GM12892 (cell line): ENCODE data around the gene HDAC4.

Experiments used
- DNase-seq: peaks from one replicate; pipeline ENCODE4 v3.0.0; 2011; ENCODE audit not compliant: insufficient read length
- FAIRE-seq: peaks from 2 replicates; lab custom pipeline; 2011; peaks lifted over from hg19 to GRCh38; lab: Jason Lieb, UNC
- POLR2A ChIP-seq: IDR thresholded peaks from 2 replicates; pipeline ENCODE4 v1.6.1; 2011; ENCODE audit warnings: low read depth, low read length, control low read depth
- POLR2AphosphoS5 ChIP-seq: IDR thresholded peaks from 2 replicates; pipeline ENCODE4 v1.6.1; 2011; ENCODE audit warnings: low read depth, low read length, control low read depth
- TAF1 ChIP-seq: IDR thresholded peaks from 2 replicates; pipeline ENCODE4 v1.6.1; 2011; ENCODE audit warnings: low read depth, mild to moderate bottlenecking, control low read depth, low read length, borderline replicate concordance

HDAC4 gene

GRCh38 chr2:239022437-239023260, 378.2 kb downstream of the HDAC4 start:
- TF ChIP-seq POLR2A = no peak
- no peak for TF ChIP-seq TAF1
- TF ChIP-seq POLR2AphosphoS5 = no peak
- FAIRE-seq (no peak), DNase-seq (no peak)

- FAIRE-seq = no peak
- DNase-seq = no peak
- TF ChIP-seq TAF1 (no peak), POLR2AphosphoS5 (no peak), POLR2A (no peak)
These were observed 379.0 kb downstream of the HDAC4 start for GRCh38 chr2:239021651-239022436.

- no peak for DNase-seq
- FAIRE-seq = no peak
- TF ChIP-seq POLR2A = no peak
- no peak for TF ChIP-seq TAF1
- TF ChIP-seq POLR2AphosphoS5 = no peak
These were observed 379.6 kb downstream of the HDAC4 start for GRCh38 chr2:239021224-239021623.

DNA sequence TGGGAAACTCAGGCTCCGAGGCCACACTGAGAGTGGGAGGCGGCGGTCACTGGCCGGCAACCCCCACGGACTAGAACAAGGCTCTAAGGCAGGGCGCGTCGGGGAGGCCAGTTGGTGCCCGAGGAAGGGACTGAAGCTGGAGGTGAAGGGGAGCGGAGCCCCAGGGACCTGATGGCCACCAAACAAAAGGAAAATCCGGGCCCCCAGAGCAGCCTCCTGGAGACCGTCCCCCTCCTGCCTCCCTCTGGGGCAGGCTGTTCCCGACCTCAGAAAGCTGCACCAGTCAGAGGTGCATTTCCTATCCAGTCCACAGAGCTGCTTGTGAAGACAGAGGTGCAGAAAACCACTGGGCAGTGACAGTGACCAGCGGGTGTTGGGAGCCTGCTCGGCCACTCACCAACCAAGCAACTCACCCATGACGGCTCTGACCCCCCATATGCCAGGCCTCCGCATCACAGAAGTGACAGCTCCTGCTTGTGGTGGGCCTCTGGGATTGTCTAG, 380.2 kb downstream of the HDAC4 start:
- DNase-seq (no peak), FAIRE-seq (no peak)
- TF ChIP-seq POLR2AphosphoS5 = no peak
- no peak for TF ChIP-seq POLR2A
- no peak for TF ChIP-seq TAF1

DNA sequence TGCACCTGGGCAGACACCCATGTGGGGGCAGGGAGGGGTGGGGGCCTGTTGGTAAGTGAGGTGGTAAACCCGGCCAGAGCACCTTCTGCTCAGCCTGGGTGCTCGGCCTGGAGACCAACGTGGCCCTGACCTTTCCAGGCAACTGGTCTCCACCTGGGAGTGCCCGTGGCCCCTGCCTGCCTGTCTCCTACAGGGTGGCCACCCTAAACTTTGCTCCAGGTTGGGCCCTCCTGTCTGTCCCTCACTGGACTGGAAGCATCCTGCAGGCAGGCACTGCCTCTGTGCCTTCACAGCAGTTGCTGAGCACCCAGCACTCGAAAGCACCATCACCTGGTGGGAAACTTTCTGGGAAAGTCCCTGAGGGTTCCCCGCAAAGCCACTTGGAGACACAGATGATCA, 381.6 kb downstream of the HDAC4 start:
- TF ChIP-seq POLR2AphosphoS5 (no peak), POLR2A (no peak), TAF1 (no peak)
- no peak for FAIRE-seq
- no peak for DNase-seq

GRCh38 chr2:239018271-239019182, 382.3 kb downstream of the HDAC4 start:
- no peak for DNase-seq
- TF ChIP-seq POLR2A (no peak), POLR2AphosphoS5 (no peak), TAF1 (no peak)
- no peak for FAIRE-seq

DNA sequence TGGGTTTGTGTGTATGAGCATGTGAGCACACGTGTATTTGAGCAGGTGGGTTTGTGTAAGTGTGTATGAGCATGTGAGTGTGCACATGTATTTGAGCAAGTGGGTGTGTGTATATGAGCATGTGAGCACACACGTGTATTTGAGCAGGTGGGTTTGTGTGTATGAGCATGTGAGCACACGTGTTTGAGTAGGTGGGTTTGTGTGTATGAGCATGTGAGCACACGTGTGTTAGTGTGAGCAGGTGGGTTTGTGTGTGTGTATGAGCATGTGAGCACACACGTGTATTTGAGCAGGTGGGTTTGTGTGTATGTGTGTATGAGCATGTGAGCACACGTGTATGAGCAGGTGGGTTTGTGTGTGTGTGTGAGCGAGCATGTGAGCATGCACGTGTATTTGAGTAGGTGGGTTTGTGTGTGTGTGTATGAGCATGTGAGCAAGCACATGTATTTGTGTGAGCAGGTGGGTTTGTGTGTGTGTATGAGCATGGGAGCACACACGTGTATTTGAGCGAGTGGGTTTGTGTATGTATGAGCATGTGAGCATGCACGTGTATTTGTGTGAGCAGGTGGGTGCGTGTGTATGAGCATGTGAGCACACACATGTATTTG, 383.2 kb downstream of the HDAC4 start:
- FAIRE-seq (no peak), DNase-seq (no peak)
- TF ChIP-seq POLR2AphosphoS5 (no peak), POLR2A (no peak), TAF1 (no peak)

- TF ChIP-seq TAF1 = no peak
- no peak for TF ChIP-seq POLR2AphosphoS5
- no peak for TF ChIP-seq POLR2A
- FAIRE-seq = no peak
- no peak for DNase-seq
These were observed 384.7 kb downstream of the HDAC4 start for GRCh38 chr2:239015901-239016675.

DNA sequence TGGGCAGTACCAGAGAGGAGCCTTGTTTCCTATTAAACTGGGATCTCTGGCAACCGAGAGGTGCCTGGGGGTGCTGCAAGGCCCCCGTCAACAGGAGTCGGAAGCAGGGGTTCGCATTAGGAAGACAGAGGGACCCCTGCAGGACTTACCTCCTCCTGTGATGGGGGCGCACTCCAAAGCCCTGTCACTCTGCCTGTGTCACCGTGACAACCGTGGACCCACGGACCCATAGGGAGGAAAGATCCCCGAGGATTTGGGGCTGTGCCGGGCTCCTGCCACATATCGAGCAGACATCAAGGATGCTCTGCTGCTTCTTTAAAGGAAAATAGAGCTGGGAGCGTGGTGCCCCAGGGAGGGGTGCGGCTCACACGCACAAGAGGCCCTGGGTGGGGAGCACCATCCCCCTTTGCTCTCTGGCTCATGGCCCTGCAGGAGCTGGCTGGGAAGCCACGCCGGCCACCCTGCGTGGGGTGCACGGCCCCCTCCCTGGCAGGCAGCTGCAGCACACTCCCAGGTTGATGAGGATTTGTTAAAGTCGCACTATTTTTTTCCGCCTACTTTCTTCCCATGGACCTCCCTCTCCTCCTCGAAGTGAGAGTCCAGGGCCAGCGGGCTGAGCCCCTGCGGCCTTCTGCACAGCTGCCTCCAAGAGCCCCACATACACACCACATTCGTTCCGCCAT, 385.5 kb downstream of the HDAC4 start:
- DNase-seq (no peak), FAIRE-seq (no peak)
- TF ChIP-seq POLR2A = no peak
